Measurements from ENCODE around the gene A4GALT.

DNA sequence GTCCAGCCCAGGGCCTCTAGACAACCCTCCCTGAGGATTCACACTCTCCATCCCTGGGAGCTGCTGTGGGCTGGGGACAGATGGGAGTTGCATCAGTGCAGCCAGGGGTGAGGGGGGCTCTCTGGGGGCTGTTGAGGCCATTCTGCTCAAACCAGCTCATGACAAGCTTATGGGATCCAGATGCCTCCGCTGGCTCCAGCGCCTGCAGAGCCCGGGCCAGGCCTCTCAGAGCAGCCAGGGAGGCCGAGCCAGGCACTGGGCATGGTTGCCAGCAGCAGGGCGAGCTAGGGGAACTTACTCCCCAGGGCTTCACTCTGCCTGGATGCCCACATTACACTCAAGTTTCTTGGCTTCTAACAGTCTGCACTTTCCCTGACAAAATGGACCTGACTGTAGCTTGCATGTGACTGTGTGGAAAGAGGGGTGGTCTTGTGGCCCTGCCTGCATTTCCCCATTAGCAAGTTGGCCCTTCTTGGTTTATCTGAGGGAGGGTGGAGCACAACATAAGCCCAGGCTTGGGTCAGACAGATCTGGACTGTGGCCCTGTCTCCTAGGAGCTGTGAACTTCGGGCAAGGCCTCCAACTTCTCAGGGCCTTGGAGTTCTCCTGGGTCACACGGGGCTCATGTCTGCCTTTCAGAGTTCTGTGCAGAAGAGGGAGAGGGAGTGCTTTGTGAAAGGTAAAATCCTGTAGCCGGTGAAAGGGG, 36.9 kb downstream of the A4GALT start:
- TF ChIP-seq, protein P1, sequence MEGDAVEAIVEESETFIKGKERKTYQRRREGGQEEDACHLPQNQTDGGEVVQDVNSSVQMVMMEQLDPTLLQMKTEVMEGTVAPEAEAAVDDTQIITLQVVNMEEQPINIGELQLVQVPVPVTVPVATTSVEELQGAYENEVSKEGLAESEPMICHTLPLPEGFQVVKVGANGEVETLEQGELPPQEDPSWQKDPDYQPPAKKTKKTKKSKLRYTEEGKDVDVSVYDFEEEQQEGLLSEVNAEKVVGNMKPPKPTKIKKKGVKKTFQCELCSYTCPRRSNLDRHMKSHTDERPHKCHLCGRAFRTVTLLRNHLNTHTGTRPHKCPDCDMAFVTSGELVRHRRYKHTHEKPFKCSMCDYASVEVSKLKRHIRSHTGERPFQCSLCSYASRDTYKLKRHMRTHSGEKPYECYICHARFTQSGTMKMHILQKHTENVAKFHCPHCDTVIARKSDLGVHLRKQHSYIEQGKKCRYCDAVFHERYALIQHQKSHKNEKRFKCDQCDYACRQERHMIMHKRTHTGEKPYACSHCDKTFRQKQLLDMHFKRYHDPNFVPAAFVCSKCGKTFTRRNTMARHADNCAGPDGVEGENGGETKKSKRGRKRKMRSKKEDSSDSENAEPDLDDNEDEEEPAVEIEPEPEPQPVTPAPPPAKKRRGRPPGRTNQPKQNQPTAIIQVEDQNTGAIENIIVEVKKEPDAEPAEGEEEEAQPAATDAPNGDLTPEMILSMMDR (IDR thresholded peaks at IDR 0.05), result no peak
- no peak for TF ChIP-seq POLR2AphosphoS5 (IDR thresholded peaks at IDR 0.05)
